ENCODE measurements around the gene AKT1. TPM values are rescaled to one million over a fixed set of nuclear protein-coding genes. Genes with fewer than 3 reads are reported as not detected.

Gene AKT1
- total and polyA plus RNA-seq, 2 of the 4 experiments (the other 2 are of a cell fraction), result 193 to 221 TPM

- 25% methylated on average over 7 of the region's 21 CpGs; no CpG with 5 or more reads in 1 of the 2 experiments for WGBS, 2 experiments (ENCODE audit: extremely low coverage in 2 of 2, insufficient read length in 1 of 2)
- CTCF ChIA-PET, result no interaction called here
- TF ChIP-seq CTCF (conservative IDR thresholded peaks at IDR 0.05; ENCODE audit: low read depth, low read length), result peak; percentile 23; the same call in 1 of the 2 replicates
- no peak for TF ChIP-seq RAD21 (IDR thresholded peaks at IDR 0.05; ENCODE audit: low read length)
Measured at GRCh38 chr14:104799244-104800014, 3.9 kb upstream of the AKT1 start.

More at GRCh38 chr14:104799244-104800014, 3.9 kb upstream of the AKT1 start:
- ATAC-seq (ENCODE audit: low read depth) (no peak), DNase-seq (peak; percentile 15)
- Histone ChIP-seq H2AFZ (replicated peaks; ENCODE audit: low read length, poor library complexity) (peak overlapping the region; percentile 85), H3K9me3 (ENCODE audit: control insufficient read depth, insufficient read depth, low read length) (no peaks in the 10 kb centered on the region), H2BK5ac (ENCODE audit: low read depth, low read length, poor library complexity, severe bottlenecking) (no peak overlapping the region), H3K9ac (ENCODE audit: low read depth, low read length) (peak overlapping the region; percentile 41), H3K23ac (ENCODE audit: low read depth, low read length) (no peak overlapping the region; the same call in 1 of the 2 replicates), H3K56ac (ENCODE audit: extremely low read depth, insufficient read depth, low read length) (peak overlapping the region; percentile 47; the same call in 1 of the 2 replicates), H4K20me1 (ENCODE audit: insufficient read depth, low read length) (peaks cover 5% of the 10 kb centered on the region), H4K8ac (ENCODE audit: low read depth in 2 of 2, low read length in 2 of 2) (peak overlapping the region; percentile 85 to 99; a peak in 3 of 4 replicates), H3K14ac (replicated peaks; ENCODE audit: low read depth, low read length) (peak overlapping the region; percentile 81; the same call in 1 of the 2 replicates), H3K27ac (ENCODE audit: insufficient read depth, low read length) (no peak overlapping the region), H3K9me1 (ENCODE audit: insufficient read depth, low read length) (peaks cover 5% of the 10 kb centered on the region; the same call in 1 of the 2 replicates), H2BK120ac (ENCODE audit: low read depth, low read length) (0 out of 2 replicates have a peak overlapping the region, but pooled peaks have one; percentile 46), H4K5ac (ENCODE audit: low read depth, low read length) (peak overlapping the region; percentile 59), H3K4me2 (ENCODE audit: low read depth, low read length) (peak overlapping the region; percentile 53), H2BK15ac (ENCODE audit: low read depth, low read length) (no peak overlapping the region), H3K27me3 (ENCODE audit: control insufficient read depth, insufficient read depth, low read length) (no peaks in the 10 kb centered on the region), H3K4ac (ENCODE audit: low read depth, low read length) (peak overlapping the region; percentile 84), H3K4me3 (ENCODE audit: insufficient read depth, low read depth, low read length) (peak overlapping the region; percentile 55), H3K18ac (ENCODE audit: low read depth, low read length) (peak overlapping the region; percentile 29; the same call in 1 of the 2 replicates), H2AK9ac (replicated peaks; ENCODE audit: low read depth, low read length, poor library complexity) (peak overlapping the region; percentile 83), H3K36me3 (ENCODE audit: control insufficient read depth, insufficient read depth, low read length) (no peaks in the 10 kb centered on the region), H2AK5ac (ENCODE audit: low read depth, low read length) (peak overlapping the region; percentile 76), H3K4me1 (ENCODE audit: control insufficient read depth, insufficient read depth, low read length) (peaks cover 19% of the 10 kb centered on the region), H3K79me1 (ENCODE audit: low read depth in 1 of 2, low read length in 2 of 2) (peaks cover 0 to 13% of the 10 kb centered on the region in 2 experiments; a peak in 2 of 4 replicates), H2BK20ac (ENCODE audit: low read depth, low read length) (no peak overlapping the region), H4K91ac (ENCODE audit: insufficient read depth, low read depth, low read length) (peak overlapping the region; percentile 82)
- dilution Hi-C loops (cut with HindIII; ENCODE audit: low sequenced_read_pairs, unreplicated experiment), result no loop called here
- in situ Hi-C loops (cut with MboI; ENCODE audit: low sequenced_read_pairs), result no loop called here
- intact Hi-C loops (cut with micrococcal nuclease), result no loop called here
- POLR2A ChIA-PET (ENCODE audit: unreplicated experiment), result no interaction called here
- BruUV-seq (replicated peaks), result no TSS peak
